ENCODE data around the gene ULK4.
A peak's percentile ranks its signal among the peaks of the same experiment; 100 is the strongest.
"Not testable (repeated sequence)": the region's sequence is repeated elsewhere in the genome, so short reads cannot be mapped to it uniquely, and the experiment has no call there.

Gene ULK4

GRCh38 chr3:41478278-41478677 lies 483.6 kb downstream of the ULK4 start:
- no peak for DNase-seq

GRCh38 chr3:41477399-41478014 lies 484.4 kb downstream of the ULK4 start:
- no peak for DNase-seq

- no peak for DNase-seq
Measured at GRCh38 chr3:41469083-41469482, 492.8 kb downstream of the ULK4 start.

GRCh38 chr3:41467481-41467880 lies 494.4 kb downstream of the ULK4 start:
- no peak for DNase-seq

- no peak for DNase-seq
Measured at GRCh38 chr3:41464858-41465257, 497.0 kb downstream of the ULK4 start.

GRCh38 chr3:41464401-41464800 lies 497.5 kb downstream of the ULK4 start:
- no peak for DNase-seq

- DNase-seq = peak in 1 of 2 experiments; percentile 11
Measured at GRCh38 chr3:41462103-41462691, 499.7 kb downstream of the ULK4 start.

- no peak for DNase-seq
Measured at GRCh38 chr3:41460736-41461135, 501.2 kb downstream of the ULK4 start.

- no peak for DNase-seq
Measured at GRCh38 chr3:41457176-41457575, 504.7 kb downstream of the ULK4 start.

GRCh38 chr3:41456162-41456561 lies 505.7 kb downstream of the ULK4 start:
- no peak for DNase-seq

- DNase-seq = not testable (repeated sequence)
Measured at GRCh38 chr3:41453618-41454017, 508.3 kb downstream of the ULK4 start.

- no peak for DNase-seq
Measured at GRCh38 chr3:41450416-41451231, 511.3 kb downstream of the ULK4 start.

GRCh38 chr3:41448396-41448795 lies 513.5 kb downstream of the ULK4 start:
- DNase-seq = no peak

- no peak for DNase-seq
Measured at GRCh38 chr3:41447701-41448100, 514.2 kb downstream of the ULK4 start.

GRCh38 chr3:41446316-41446715 lies 515.6 kb downstream of the ULK4 start:
- DNase-seq = not testable (repeated sequence)

- no peak for DNase-seq
Measured at GRCh38 chr3:41441568-41441967, 520.3 kb downstream of the ULK4 start.

GRCh38 chr3:41441139-41441538 lies 520.8 kb downstream of the ULK4 start:
- DNase-seq = no peak

GRCh38 chr3:41436983-41437382 lies 524.9 kb downstream of the ULK4 start:
- DNase-seq = no peak

- no peak for DNase-seq
Measured at GRCh38 chr3:41434781-41435180, 527.1 kb downstream of the ULK4 start.

- no peak for DNase-seq
Measured at GRCh38 chr3:41431386-41431785, 530.5 kb downstream of the ULK4 start.

GRCh38 chr3:41430886-41431285 lies 531.0 kb downstream of the ULK4 start:
- no peak for DNase-seq

- no peak for DNase-seq
Measured at GRCh38 chr3:41430391-41430790, 531.5 kb downstream of the ULK4 start.

- no peak for DNase-seq
Measured at GRCh38 chr3:41426485-41426884, 535.4 kb downstream of the ULK4 start.
